Neural progenitor cell (in vitro differentiated cells): Measurements from ENCODE around the gene ARHGAP24. TPM values are rescaled to one million over a fixed set of nuclear protein-coding genes. Genes with fewer than 3 reads are reported as not detected.

Experiments used
- DNase-seq: peaks from one replicate; pipeline ENCODE4 v3.0.0-alpha.2; 2016; ENCODE audit warnings: low spot score
- H2AFZ ChIP-seq: fragments of 200-600 bp; sonication (generic); replicated peaks from 2 replicates; pipeline ENCODE4 v1.6.1; 2016; ENCODE audit warnings: antibody characterized with exemption
- H3F3A ChIP-seq: fragments of 200-600 bp; sonication (generic); 2 replicates; pipeline ENCODE4 v1.6.1; 2016; ENCODE audit warnings: antibody characterized with exemption, low read depth
- H3K27ac ChIP-seq: fragments of 200-600 bp; sonication (generic); 2 replicates; pipeline ENCODE4 v1.5.1; 2016; ENCODE audit warnings: mild to moderate bottlenecking
- H3K27me3 ChIP-seq: fragments of 200-600 bp; sonication (generic); 2 replicates; pipeline ENCODE4 v1.6.1; 2016; ENCODE audit warnings: mild to moderate bottlenecking, moderate library complexity
- H3K36me3 ChIP-seq: fragments of 200-600 bp; sonication (generic); 2 replicates; pipeline ENCODE4 v1.5.1; 2016
- H3K4me1 ChIP-seq: fragments of 200-600 bp; sonication (generic); 2 replicates; pipeline ENCODE4 v1.6.1; 2016; ENCODE audit warnings: mixed run types
- H3K4me2 ChIP-seq: fragments of 200-600 bp; sonication (generic); 2 replicates; pipeline ENCODE4 v1.6.1; 2016
- H3K4me3 ChIP-seq: fragments of 200-600 bp; sonication (generic); 2 replicates; pipeline ENCODE4 v1.5.1; 2016
- H3K79me2 ChIP-seq: fragments of 200-600 bp; sonication (generic); 2 replicates; pipeline ENCODE4 v1.6.1; 2016; ENCODE audit warnings: low read depth
- H3K9ac ChIP-seq: fragments of 200-600 bp; sonication (generic); 2 replicates; pipeline ENCODE4 v1.6.1; 2016
- H3K9me3 ChIP-seq: fragments of 200-600 bp; sonication (generic); 2 replicates; pipeline ENCODE4 v1.5.1; 2016; ENCODE audit warnings: low read depth
- H4K20me1 ChIP-seq: fragments of 200-600 bp; sonication (generic); 2 replicates; pipeline ENCODE4 v1.6.1; 2016; ENCODE audit warnings: low read depth
- H3K27ac Mint-ChIP-seq: 3 replicates; pipeline ENCODE4 v1.8.0; 2021; ENCODE audit warnings: mixed read lengths
- H3K27me3 Mint-ChIP-seq: 2 replicates; pipeline ENCODE4 v1.8.0; 2022; ENCODE audit warnings: low read depth, mild to moderate bottlenecking, inconsistent platforms, moderate library complexity, mixed read lengths; ENCODE audit not compliant: insufficient read depth
- H3K36me3 Mint-ChIP-seq: 3 replicates; pipeline ENCODE4 v1.8.0; 2021; ENCODE audit warnings: mixed read lengths
- H3K4me1 Mint-ChIP-seq: 3 replicates; pipeline ENCODE4 v1.8.0; 2021; ENCODE audit warnings: mixed read lengths
- H3K4me3 Mint-ChIP-seq: 3 replicates; pipeline ENCODE4 v1.8.0; 2021; ENCODE audit warnings: mild to moderate bottlenecking, moderate library complexity, mixed read lengths
- H3K9me3 Mint-ChIP-seq: 3 replicates; pipeline ENCODE4 v1.8.0; 2020; ENCODE audit warnings: mixed read lengths
- EZH2 ChIP-seq: fragments of 200-600 bp; sonication (generic); IDR thresholded peaks from 2 replicates; pipeline ENCODE4 v1.6.1; 2017; ENCODE audit warnings: antibody characterized with exemption, mild to moderate bottlenecking, moderate library complexity
- EZH2phosphoT487 ChIP-seq: fragments of 200-600 bp; sonication (generic); IDR thresholded peaks from 2 replicates; pipeline ENCODE4 v1.6.1; 2017; ENCODE audit warnings: antibody characterized with exemption
- total RNA-seq: library from RNA; depleted of rRNA; stranded (reverse); fragments of >200 nt; gene quantifications from 2 replicates; pipeline ENCODE4 v1.2.3, GENCODE V29; 2015; ENCODE audit warnings: low replicate concordance
- TF ChIP-seq, protein P1 (sequence below): fragments of 200-600 bp; sonication (generic); IDR thresholded peaks from 2 replicates; pipeline ENCODE4 v1.5.1; 2017; ENCODE audit warnings: antibody characterized with exemption, mild to moderate bottlenecking

Gene ARHGAP24
- total RNA-seq, 1 donor from 2014 or later, result 2.2 TPM

GRCh38 chr4:85688055-85688740, 213.2 kb downstream of the ARHGAP24 start:
- peaks cover 3% of the 10 kb centered on the region for H3K4me1 ChIP-seq
- no peaks in the 10 kb centered on the region for H3F3A ChIP-seq
- no peak overlapping the region for H3K4me2 ChIP-seq
- no peak overlapping the region for H3K4me3 Mint-ChIP-seq
- peaks cover 2% of the 10 kb centered on the region for H3K9me3 Mint-ChIP-seq
- no peaks in the 10 kb centered on the region for H3K27me3 Mint-ChIP-seq
- no peaks in the 10 kb centered on the region for H4K20me1 ChIP-seq
- H2AFZ ChIP-seq, result no peak overlapping the region
- no peak for DNase-seq
- TF ChIP-seq EZH2, result no peak
- no peak for TF ChIP-seq EZH2phosphoT487
- no peaks in the 10 kb centered on the region for H3K79me2 ChIP-seq
- H3K9ac ChIP-seq, result no peak overlapping the region
- no peaks in the 10 kb centered on the region for H3K36me3 Mint-ChIP-seq
- H3K4me1 Mint-ChIP-seq, result no peaks in the 10 kb centered on the region
- no peaks in the 10 kb centered on the region for H3K36me3 ChIP-seq
- no peaks in the 10 kb centered on the region for H3K27me3 ChIP-seq
- H3K4me3 ChIP-seq, result no peak overlapping the region
- H3K27ac Mint-ChIP-seq, result no peak overlapping the region
- H3K9me3 ChIP-seq, result no peaks in the 10 kb centered on the region
- no peak overlapping the region for H3K27ac ChIP-seq

- no peak for DNase-seq
- Histone ChIP-seq H3K4me1 (no peaks in the 10 kb centered on the region), H3K4me3 (no peak overlapping the region), H3K9me3 (no peaks in the 10 kb centered on the region), H3F3A (no peaks in the 10 kb centered on the region), H3K4me2 (no peak overlapping the region), H4K20me1 (no peaks in the 10 kb centered on the region), H3K79me2 (no peaks in the 10 kb centered on the region), H3K9ac (no peak overlapping the region), H2AFZ (no peak overlapping the region), H3K27me3 (no peaks in the 10 kb centered on the region), H3K36me3 (no peaks in the 10 kb centered on the region), H3K27ac (no peak overlapping the region)
- no peak for TF ChIP-seq EZH2phosphoT487
- TF ChIP-seq, protein P1, sequence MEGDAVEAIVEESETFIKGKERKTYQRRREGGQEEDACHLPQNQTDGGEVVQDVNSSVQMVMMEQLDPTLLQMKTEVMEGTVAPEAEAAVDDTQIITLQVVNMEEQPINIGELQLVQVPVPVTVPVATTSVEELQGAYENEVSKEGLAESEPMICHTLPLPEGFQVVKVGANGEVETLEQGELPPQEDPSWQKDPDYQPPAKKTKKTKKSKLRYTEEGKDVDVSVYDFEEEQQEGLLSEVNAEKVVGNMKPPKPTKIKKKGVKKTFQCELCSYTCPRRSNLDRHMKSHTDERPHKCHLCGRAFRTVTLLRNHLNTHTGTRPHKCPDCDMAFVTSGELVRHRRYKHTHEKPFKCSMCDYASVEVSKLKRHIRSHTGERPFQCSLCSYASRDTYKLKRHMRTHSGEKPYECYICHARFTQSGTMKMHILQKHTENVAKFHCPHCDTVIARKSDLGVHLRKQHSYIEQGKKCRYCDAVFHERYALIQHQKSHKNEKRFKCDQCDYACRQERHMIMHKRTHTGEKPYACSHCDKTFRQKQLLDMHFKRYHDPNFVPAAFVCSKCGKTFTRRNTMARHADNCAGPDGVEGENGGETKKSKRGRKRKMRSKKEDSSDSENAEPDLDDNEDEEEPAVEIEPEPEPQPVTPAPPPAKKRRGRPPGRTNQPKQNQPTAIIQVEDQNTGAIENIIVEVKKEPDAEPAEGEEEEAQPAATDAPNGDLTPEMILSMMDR, result no peak
- no peak for TF ChIP-seq EZH2
- no peaks in the 10 kb centered on the region for H3K36me3 Mint-ChIP-seq
- no peaks in the 10 kb centered on the region for H3K27me3 Mint-ChIP-seq
- H3K4me3 Mint-ChIP-seq, result no peak overlapping the region
- H3K27ac Mint-ChIP-seq, result no peak overlapping the region
- H3K9me3 Mint-ChIP-seq, result no peaks in the 10 kb centered on the region
- peaks cover under 1% of the 10 kb centered on the region for H3K4me1 Mint-ChIP-seq
Observed at GRCh38 chr4:85696661-85697060, 221.7 kb downstream of the ARHGAP24 start.

GRCh38 chr4:85697854-85698253, 222.9 kb downstream of the ARHGAP24 start:
- Histone ChIP-seq H3K9me3 (no peaks in the 10 kb centered on the region), H3K27me3 (no peaks in the 10 kb centered on the region), H2AFZ (no peak overlapping the region), H3F3A (no peaks in the 10 kb centered on the region), H4K20me1 (no peaks in the 10 kb centered on the region), H3K4me1 (peaks cover 3% of the 10 kb centered on the region), H3K79me2 (no peaks in the 10 kb centered on the region), H3K36me3 (no peaks in the 10 kb centered on the region), H3K4me2 (no peak overlapping the region), H3K4me3 (no peak overlapping the region), H3K27ac (no peak overlapping the region), H3K9ac (no peak overlapping the region)
- H3K27me3 Mint-ChIP-seq, result no peaks in the 10 kb centered on the region
- peaks cover 10% of the 10 kb centered on the region for H3K4me1 Mint-ChIP-seq
- H3K9me3 Mint-ChIP-seq, result no peaks in the 10 kb centered on the region
- TF ChIP-seq EZH2phosphoT487 (no peak), EZH2 (no peak)
- TF ChIP-seq, protein P1, result no peak
- H3K27ac Mint-ChIP-seq, result no peak overlapping the region
- DNase-seq, result no peak
- H3K36me3 Mint-ChIP-seq, result no peaks in the 10 kb centered on the region
- no peak overlapping the region for H3K4me3 Mint-ChIP-seq

DNA sequence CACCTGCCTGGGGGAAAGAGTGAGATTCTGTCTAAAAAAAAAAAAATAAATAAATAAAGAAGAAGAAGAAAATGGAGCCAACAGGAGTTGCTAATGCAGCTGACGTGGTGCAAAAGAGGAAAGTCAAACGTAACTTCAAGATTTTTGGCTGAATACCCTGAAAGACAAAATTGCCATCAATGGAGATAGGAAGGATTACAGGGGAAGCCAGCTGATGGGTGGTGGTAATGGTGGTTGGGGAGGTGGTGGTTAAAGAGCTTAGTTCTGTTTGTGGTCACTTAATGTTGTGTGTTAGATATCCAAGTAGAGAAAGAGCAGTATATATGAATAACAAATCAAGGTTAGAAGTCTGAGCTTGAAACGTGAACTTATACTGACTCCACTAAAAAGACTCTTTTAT, 225.4 kb downstream of the ARHGAP24 start:
- Mint-ChIP-seq H3K9me3 (peaks cover 6% of the 10 kb centered on the region), H3K4me1 (peaks cover 22% of the 10 kb centered on the region), H3K36me3 (no peaks in the 10 kb centered on the region), H3K4me3 (no peak overlapping the region), H3K27ac (no peak overlapping the region), H3K27me3 (peaks cover 2% of the 10 kb centered on the region)
- Histone ChIP-seq H3K27ac (no peak overlapping the region), H2AFZ (no peak overlapping the region), H3K9me3 (no peaks in the 10 kb centered on the region), H3K4me1 (peaks cover 3% of the 10 kb centered on the region), H3K4me2 (no peak overlapping the region), H3F3A (no peaks in the 10 kb centered on the region), H3K4me3 (no peak overlapping the region), H4K20me1 (no peaks in the 10 kb centered on the region), H3K79me2 (no peaks in the 10 kb centered on the region), H3K9ac (no peak overlapping the region), H3K27me3 (no peaks in the 10 kb centered on the region), H3K36me3 (no peaks in the 10 kb centered on the region)
- DNase-seq, result no peak
- TF ChIP-seq EZH2phosphoT487, result no peak
- TF ChIP-seq EZH2, result no peak
- TF ChIP-seq, protein P1, result no peak
